Measurements from ENCODE around the gene LTBP2.
"Not testable (repeated sequence)": the region's sequence is repeated elsewhere in the genome, so short reads cannot be mapped to it uniquely, and the experiment has no call there.

The LTBP2 gene

GRCh38 chr14:74457565-74457895, 154.5 kb downstream of the LTBP2 start:
- H3K27ac ChIP-seq, result no peak overlapping the region
- ChIA-PET CTCF (interaction anchor here (0.6 to 0.7 kb wide), 2 partner anchors 9 to 59 kb away, joined by 3 to 5 read pairs; no protein-coding TSS in a partner anchor), POLR2A (ENCODE audit: low non-redundant PET) (no interaction called here)
- no peak for DNase-seq (ENCODE audit: low spot score)
- TF ChIP-seq, protein P1, sequence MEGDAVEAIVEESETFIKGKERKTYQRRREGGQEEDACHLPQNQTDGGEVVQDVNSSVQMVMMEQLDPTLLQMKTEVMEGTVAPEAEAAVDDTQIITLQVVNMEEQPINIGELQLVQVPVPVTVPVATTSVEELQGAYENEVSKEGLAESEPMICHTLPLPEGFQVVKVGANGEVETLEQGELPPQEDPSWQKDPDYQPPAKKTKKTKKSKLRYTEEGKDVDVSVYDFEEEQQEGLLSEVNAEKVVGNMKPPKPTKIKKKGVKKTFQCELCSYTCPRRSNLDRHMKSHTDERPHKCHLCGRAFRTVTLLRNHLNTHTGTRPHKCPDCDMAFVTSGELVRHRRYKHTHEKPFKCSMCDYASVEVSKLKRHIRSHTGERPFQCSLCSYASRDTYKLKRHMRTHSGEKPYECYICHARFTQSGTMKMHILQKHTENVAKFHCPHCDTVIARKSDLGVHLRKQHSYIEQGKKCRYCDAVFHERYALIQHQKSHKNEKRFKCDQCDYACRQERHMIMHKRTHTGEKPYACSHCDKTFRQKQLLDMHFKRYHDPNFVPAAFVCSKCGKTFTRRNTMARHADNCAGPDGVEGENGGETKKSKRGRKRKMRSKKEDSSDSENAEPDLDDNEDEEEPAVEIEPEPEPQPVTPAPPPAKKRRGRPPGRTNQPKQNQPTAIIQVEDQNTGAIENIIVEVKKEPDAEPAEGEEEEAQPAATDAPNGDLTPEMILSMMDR (conservative IDR thresholded peaks at IDR 0.05; ENCODE audit: low read depth), result no peak

GRCh38 chr14:74456684-74457564, 155.1 kb downstream of the LTBP2 start:
- H3K27ac ChIP-seq, result no peak overlapping the region
- ChIA-PET CTCF (interaction anchor here (0.7 kb wide), 1 partner anchor 8 kb away, joined by 3 read pairs; no protein-coding TSS in a partner anchor), POLR2A (ENCODE audit: low non-redundant PET) (interaction anchor here (0.5 kb wide), 1 partner anchor 188 kb away, joined by 3 read pairs; no protein-coding TSS in a partner anchor)
- TF ChIP-seq, protein P1 (conservative IDR thresholded peaks at IDR 0.05; ENCODE audit: low read depth), result no peak
- DNase-seq (ENCODE audit: low spot score), result no peak

DNA sequence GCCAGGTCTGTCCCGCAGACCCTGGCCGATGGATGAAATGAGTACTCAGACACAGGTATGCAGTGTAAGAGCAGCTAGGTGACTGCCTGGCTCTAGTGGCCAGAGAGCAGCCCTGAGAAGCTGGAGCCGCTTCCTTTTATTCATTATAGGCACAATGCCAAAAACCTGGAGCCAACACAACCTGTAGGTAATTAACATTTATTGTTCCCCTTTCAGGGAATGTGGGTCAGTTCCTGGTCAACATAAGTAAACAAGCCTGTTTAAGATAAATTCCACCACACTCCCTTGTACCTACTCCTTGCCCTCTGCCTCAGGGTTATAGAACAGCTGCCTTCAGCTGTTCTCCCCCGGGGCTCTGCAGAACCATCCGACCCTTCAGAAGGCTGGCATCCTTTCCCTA, 157.6 kb downstream of the LTBP2 start:
- H3K27ac ChIP-seq; DNase-seq (ENCODE audit: low spot score); POLR2A ChIA-PET (ENCODE audit: low non-redundant PET): not testable (repeated sequence)
- CTCF ChIA-PET, result interaction anchor here (0.6 kb wide), 2 partner anchors 130 to 198 kb away, joined by 3 to 4 read pairs; no protein-coding TSS in a partner anchor

Measured in RWPE1 (cell line).